Measurements from ENCODE around the gene GLTP. TPM values are rescaled to one million over a fixed set of nuclear protein-coding genes. Genes with fewer than 3 reads are reported as not detected.

Gene GLTP
- total and polyA plus RNA-seq, 12 donors = 24.5 to 73.7 (median 37.5) TPM

- H3K9me3 ChIP-seq (replicated peaks in 1 of 3) = no peaks in the 10 kb centered on the region
- TF ChIP-seq CTCF (IDR thresholded peaks at IDR 0.05) (no peak), POLR2A (IDR thresholded peaks at IDR 0.05) (no peak)
- H3K4me1 ChIP-seq (replicated peaks in 1 of 2) = no peaks in the 10 kb centered on the region
- 84 to 95% (median 86%) methylated on average over 6 of the region's 6 CpGs for WGBS, 4 donors
- no peak overlapping the region for H3K4me3 ChIP-seq
- H3K36me3 ChIP-seq (replicated peaks in 1 of 2) = no peaks in the 10 kb centered on the region
- DNase-seq = no peak
- H3K27ac ChIP-seq = no peak overlapping the region
- H3K27me3 ChIP-seq = no peaks in the 10 kb centered on the region
- intact Hi-C loops (cut with DNase I) = no loop called here
These were observed 66.4 kb downstream of the GLTP start for GRCh38 chr12:109813810-109814416.

- H3K27ac ChIP-seq = no peak overlapping the region
- intact Hi-C loops (cut with DNase I) = no loop called here
- WGBS, 4 donors = 73 to 86% (median 75%) methylated on average over 5 of the region's 5 CpGs
- no peak for TF ChIP-seq CTCF (IDR thresholded peaks at IDR 0.05)
- no peak for TF ChIP-seq POLR2A (IDR thresholded peaks at IDR 0.05)
- H3K9me3 ChIP-seq (replicated peaks in 1 of 3) = no peaks in the 10 kb centered on the region
- H3K36me3 ChIP-seq (replicated peaks in 1 of 2) = no peaks in the 10 kb centered on the region
- no peak overlapping the region for H3K4me3 ChIP-seq
- no peak for DNase-seq
- no peaks in the 10 kb centered on the region for H3K27me3 ChIP-seq
- H3K4me1 ChIP-seq (replicated peaks in 1 of 2) = no peaks in the 10 kb centered on the region
These were observed 68.7 kb downstream of the GLTP start for GRCh38 chr12:109811624-109811995.

GRCh38 chr12:109810954-109811623 is 69.3 kb downstream of the GLTP start:
- Histone ChIP-seq H3K4me3 (no peak overlapping the region), H3K36me3 (replicated peaks in 1 of 2) (no peaks in the 10 kb centered on the region), H3K27me3 (no peaks in the 10 kb centered on the region), H3K27ac (no peak overlapping the region), H3K4me1 (replicated peaks in 1 of 2) (no peaks in the 10 kb centered on the region), H3K9me3 (replicated peaks in 1 of 3) (no peaks in the 10 kb centered on the region)
- DNase-seq = no peak
- TF ChIP-seq CTCF (IDR thresholded peaks at IDR 0.05) (no peak), POLR2A (IDR thresholded peaks at IDR 0.05) (no peak)
- 84 to 90% (median 86%) methylated on average over 10 of the region's 10 CpGs for WGBS, 4 donors
- intact Hi-C loops (cut with DNase I) = no loop called here

GRCh38 chr12:109808876-109809646 is 71.3 kb downstream of the GLTP start:
- Histone ChIP-seq H3K27me3 (no peaks in the 10 kb centered on the region), H3K4me3 (no peak overlapping the region), H3K9me3 (replicated peaks in 1 of 3) (no peaks in the 10 kb centered on the region), H3K27ac (no peak overlapping the region), H3K36me3 (replicated peaks in 1 of 2) (no peaks in the 10 kb centered on the region), H3K4me1 (replicated peaks in 1 of 2) (no peaks in the 10 kb centered on the region)
- TF ChIP-seq CTCF (IDR thresholded peaks at IDR 0.05) = no peak
- TF ChIP-seq POLR2A (IDR thresholded peaks at IDR 0.05) = no peak
- no peak for DNase-seq
- 83 to 94% (median 90%) methylated on average over 4 of the region's 4 CpGs for WGBS, 4 donors
- intact Hi-C loops (cut with DNase I) = loop anchor here (2.0 to 5.0 kb wide), 2 partner anchors 33 to 36 kb away; no protein-coding TSS in a partner anchor

All from adrenal gland (tissue), 12 donors.